Measurements from ENCODE around the gene DCC. TPM values are rescaled to one million over a fixed set of nuclear protein-coding genes. Genes with fewer than 3 reads are reported as not detected.

The DCC gene
- polyA plus RNA-seq, 1 donor (not counting 4 experiments of a cell fraction or from before 2014, with no cell fraction given): not detected

DNA sequence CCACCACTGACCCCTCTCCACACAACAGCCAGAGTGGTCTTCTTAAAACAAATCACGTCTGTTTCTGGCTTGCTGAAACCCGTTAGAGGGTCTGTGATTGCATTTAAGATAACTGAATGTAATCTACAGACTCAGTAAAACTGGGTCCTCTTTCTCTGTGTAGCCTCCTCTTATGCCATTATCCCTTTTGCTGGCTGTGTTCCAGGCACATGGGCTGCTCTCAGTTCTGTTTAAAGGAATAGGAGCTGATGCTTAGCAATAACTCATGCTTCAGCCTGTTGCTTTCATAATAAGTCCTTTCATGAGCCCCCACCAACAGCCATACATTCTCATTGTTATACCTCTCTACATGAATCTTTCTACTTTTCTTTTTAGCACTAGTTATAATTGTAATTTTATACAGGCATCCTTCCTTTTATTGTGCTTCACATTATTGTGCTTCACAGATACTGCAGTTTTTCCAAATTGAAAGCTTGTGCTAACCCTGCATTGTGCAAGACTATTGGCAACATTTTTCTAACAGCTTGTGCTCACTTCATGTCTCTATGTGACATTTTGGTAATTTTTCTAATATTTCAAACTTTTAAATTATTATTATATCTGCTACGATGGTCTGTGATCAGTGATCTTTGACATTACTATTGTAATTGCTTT, 1101.9 kb downstream of the DCC start:
- Histone ChIP-seq H3K27me3 (ENCODE audit: control insufficient read depth, extremely low read depth, insufficient read depth, low read length) (no peaks in the 10 kb centered on the region), H3K9me1 (ENCODE audit: control insufficient read depth, extremely low read depth, insufficient read depth, low read length) (no peaks in the 10 kb centered on the region), H2AFZ (ENCODE audit: control insufficient read depth, low read length) (no peak overlapping the region), H3K27ac (ENCODE audit: control insufficient read depth, insufficient read depth, low read length) (no peak overlapping the region), H3K9me3 (ENCODE audit: control insufficient read depth, low read depth, low read length) (no peaks in the 10 kb centered on the region), H3K36me3 (ENCODE audit: control insufficient read depth in 2 of 2, extremely low read depth in 1 of 2, insufficient read depth in 2 of 2, low read length in 2 of 2) (no peaks in the 10 kb centered on the region), H3K9ac (ENCODE audit: control insufficient read depth, extremely low read depth, insufficient read depth, low read length) (no peak overlapping the region), H4K20me1 (ENCODE audit: control insufficient read depth, extremely low read depth, insufficient read depth, low read length) (no peaks in the 10 kb centered on the region), H3K79me2 (ENCODE audit: control insufficient read depth, insufficient read depth, low read length) (no peaks in the 10 kb centered on the region), H3K4me2 (ENCODE audit: control insufficient read depth, extremely low read depth, insufficient read depth, low read depth, low read length) (no peak overlapping the region), H3K4me3 (ENCODE audit: control insufficient read depth in 2 of 3, extremely low read depth in 1 of 3, insufficient read depth in 2 of 3, low read depth in 1 of 3, low read length in 3 of 3) (no peak overlapping the region), H3K4me1 (ENCODE audit: control insufficient read depth, extremely low read depth, insufficient read depth, low read length) (no peaks in the 10 kb centered on the region)
- FAIRE-seq: no peak
- no peak for DNase-seq (ENCODE audit: low read depth, low spot score)
- dilution Hi-C loops (cut with MboI; ENCODE audit: extremely low pct_ligation_motif_present, low sequenced_read_pairs): no loop called here
- no peak for TF ChIP-seq EZH2 (IDR thresholded peaks at IDR 0.05; ENCODE audit: low read length)
- TF ChIP-seq, protein P1, sequence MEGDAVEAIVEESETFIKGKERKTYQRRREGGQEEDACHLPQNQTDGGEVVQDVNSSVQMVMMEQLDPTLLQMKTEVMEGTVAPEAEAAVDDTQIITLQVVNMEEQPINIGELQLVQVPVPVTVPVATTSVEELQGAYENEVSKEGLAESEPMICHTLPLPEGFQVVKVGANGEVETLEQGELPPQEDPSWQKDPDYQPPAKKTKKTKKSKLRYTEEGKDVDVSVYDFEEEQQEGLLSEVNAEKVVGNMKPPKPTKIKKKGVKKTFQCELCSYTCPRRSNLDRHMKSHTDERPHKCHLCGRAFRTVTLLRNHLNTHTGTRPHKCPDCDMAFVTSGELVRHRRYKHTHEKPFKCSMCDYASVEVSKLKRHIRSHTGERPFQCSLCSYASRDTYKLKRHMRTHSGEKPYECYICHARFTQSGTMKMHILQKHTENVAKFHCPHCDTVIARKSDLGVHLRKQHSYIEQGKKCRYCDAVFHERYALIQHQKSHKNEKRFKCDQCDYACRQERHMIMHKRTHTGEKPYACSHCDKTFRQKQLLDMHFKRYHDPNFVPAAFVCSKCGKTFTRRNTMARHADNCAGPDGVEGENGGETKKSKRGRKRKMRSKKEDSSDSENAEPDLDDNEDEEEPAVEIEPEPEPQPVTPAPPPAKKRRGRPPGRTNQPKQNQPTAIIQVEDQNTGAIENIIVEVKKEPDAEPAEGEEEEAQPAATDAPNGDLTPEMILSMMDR (optimal IDR thresholded peaks at IDR 0.05 in 1 of 3, IDR thresholded peaks at IDR 0.05 in 1 of 3, conservative IDR thresholded peaks at IDR 0.05 in 1 of 3; ENCODE audit: extremely low read depth in 1 of 3, insufficient read depth in 2 of 3, low read length in 3 of 3): no peak

DNA sequence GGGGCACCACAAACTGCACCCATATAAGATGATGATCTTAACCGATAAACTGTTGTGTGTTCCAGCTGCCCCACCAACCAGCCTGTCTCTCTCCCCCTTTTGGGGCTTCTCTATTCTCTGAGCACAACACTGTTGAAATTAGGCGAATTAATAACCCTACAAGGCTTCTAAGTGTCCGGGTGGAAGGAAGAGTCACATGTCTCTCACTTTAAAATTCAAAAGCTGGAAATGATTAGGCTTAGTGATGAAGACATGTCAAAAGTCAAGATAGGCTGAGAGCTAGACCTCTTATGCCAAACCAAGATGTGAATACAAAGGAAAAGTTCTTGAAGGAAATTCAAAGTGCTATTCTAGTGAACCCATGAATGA, 1102.4 kb downstream of the DCC start:
- Histone ChIP-seq H3K36me3 (ENCODE audit: control insufficient read depth in 2 of 2, extremely low read depth in 1 of 2, insufficient read depth in 2 of 2, low read length in 2 of 2) (no peaks in the 10 kb centered on the region), H4K20me1 (ENCODE audit: control insufficient read depth, extremely low read depth, insufficient read depth, low read length) (no peaks in the 10 kb centered on the region), H3K9me1 (ENCODE audit: control insufficient read depth, extremely low read depth, insufficient read depth, low read length) (no peaks in the 10 kb centered on the region), H3K9ac (ENCODE audit: control insufficient read depth, extremely low read depth, insufficient read depth, low read length) (no peak overlapping the region), H3K79me2 (ENCODE audit: control insufficient read depth, insufficient read depth, low read length) (no peaks in the 10 kb centered on the region), H3K4me3 (ENCODE audit: control insufficient read depth in 2 of 3, extremely low read depth in 1 of 3, insufficient read depth in 2 of 3, low read depth in 1 of 3, low read length in 3 of 3) (no peak overlapping the region), H3K27me3 (ENCODE audit: control insufficient read depth, extremely low read depth, insufficient read depth, low read length) (no peaks in the 10 kb centered on the region), H3K4me1 (ENCODE audit: control insufficient read depth, extremely low read depth, insufficient read depth, low read length) (no peaks in the 10 kb centered on the region), H3K9me3 (ENCODE audit: control insufficient read depth, low read depth, low read length) (no peaks in the 10 kb centered on the region), H3K27ac (ENCODE audit: control insufficient read depth, insufficient read depth, low read length) (no peak overlapping the region), H3K4me2 (ENCODE audit: control insufficient read depth, extremely low read depth, insufficient read depth, low read depth, low read length) (no peak overlapping the region), H2AFZ (ENCODE audit: control insufficient read depth, low read length) (no peak overlapping the region)
- FAIRE-seq (no peak), DNase-seq (ENCODE audit: low read depth, low spot score) (no peak)
- dilution Hi-C loops (cut with MboI; ENCODE audit: extremely low pct_ligation_motif_present, low sequenced_read_pairs): no loop called here
- TF ChIP-seq EZH2 (IDR thresholded peaks at IDR 0.05; ENCODE audit: low read length): no peak
- TF ChIP-seq, protein P1 (optimal IDR thresholded peaks at IDR 0.05 in 1 of 3, IDR thresholded peaks at IDR 0.05 in 1 of 3, conservative IDR thresholded peaks at IDR 0.05 in 1 of 3; ENCODE audit: extremely low read depth in 1 of 3, insufficient read depth in 2 of 3, low read length in 3 of 3): no peak

All from keratinocyte (primary cell).